Measurements from ENCODE around the gene ABAT.

DNA sequence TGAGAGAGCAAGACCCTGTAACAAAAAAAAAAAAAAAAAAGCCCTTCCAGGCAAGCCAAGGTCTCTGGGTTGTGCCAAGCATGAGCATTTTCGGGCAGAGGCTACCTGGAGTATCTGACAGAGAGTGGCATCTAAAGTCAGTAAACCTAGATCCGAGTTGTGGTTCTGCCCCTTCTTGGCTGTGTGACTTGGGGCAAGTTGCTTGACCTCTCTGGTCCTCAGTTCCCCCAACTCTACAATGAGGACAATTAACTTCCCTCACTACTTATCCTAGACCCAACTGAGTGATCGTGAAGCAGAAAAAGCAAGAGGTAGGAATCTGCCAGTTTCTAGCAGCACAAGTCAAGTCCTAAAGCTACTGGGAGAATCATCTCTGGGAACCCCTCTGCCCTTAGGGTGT, 88.7 kb downstream of the ABAT start:
- TF ChIP-seq, protein P1, sequence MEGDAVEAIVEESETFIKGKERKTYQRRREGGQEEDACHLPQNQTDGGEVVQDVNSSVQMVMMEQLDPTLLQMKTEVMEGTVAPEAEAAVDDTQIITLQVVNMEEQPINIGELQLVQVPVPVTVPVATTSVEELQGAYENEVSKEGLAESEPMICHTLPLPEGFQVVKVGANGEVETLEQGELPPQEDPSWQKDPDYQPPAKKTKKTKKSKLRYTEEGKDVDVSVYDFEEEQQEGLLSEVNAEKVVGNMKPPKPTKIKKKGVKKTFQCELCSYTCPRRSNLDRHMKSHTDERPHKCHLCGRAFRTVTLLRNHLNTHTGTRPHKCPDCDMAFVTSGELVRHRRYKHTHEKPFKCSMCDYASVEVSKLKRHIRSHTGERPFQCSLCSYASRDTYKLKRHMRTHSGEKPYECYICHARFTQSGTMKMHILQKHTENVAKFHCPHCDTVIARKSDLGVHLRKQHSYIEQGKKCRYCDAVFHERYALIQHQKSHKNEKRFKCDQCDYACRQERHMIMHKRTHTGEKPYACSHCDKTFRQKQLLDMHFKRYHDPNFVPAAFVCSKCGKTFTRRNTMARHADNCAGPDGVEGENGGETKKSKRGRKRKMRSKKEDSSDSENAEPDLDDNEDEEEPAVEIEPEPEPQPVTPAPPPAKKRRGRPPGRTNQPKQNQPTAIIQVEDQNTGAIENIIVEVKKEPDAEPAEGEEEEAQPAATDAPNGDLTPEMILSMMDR (IDR thresholded peaks at IDR 0.05; ENCODE audit: low read length) = no peak
- TF ChIP-seq EZH2 (optimal IDR thresholded peaks at IDR 0.05; ENCODE audit: low read depth, low read length) (no peak), EZH2phosphoT487 (IDR thresholded peaks at IDR 0.05; ENCODE audit: low read length) (no peak)
